OCI-LY7 (cell line): ENCODE measurements around the gene OR13A1.

Source experiments
- EZH2phosphoT487 ChIP-seq: fragments of 200-600 bp; sonication (generic); IDR thresholded peaks from 2 replicates; pipeline ENCODE4 v1.6.1; 2018; ENCODE audit warnings: low read depth, borderline replicate concordance, mild to moderate bottlenecking, mixed run types, antibody characterized with exemption, low read length, moderate library complexity, mixed read lengths
- TF ChIP-seq, protein P1 (sequence below): fragments of 200-600 bp; sonication (generic); conservative IDR thresholded peaks from 2 replicates; pipeline ENCODE4 v1.5.1; 2014; ENCODE audit warnings: mild to moderate bottlenecking, antibody characterized with exemption, low read length, moderate library complexity, mixed read lengths

- TF ChIP-seq, protein P1, sequence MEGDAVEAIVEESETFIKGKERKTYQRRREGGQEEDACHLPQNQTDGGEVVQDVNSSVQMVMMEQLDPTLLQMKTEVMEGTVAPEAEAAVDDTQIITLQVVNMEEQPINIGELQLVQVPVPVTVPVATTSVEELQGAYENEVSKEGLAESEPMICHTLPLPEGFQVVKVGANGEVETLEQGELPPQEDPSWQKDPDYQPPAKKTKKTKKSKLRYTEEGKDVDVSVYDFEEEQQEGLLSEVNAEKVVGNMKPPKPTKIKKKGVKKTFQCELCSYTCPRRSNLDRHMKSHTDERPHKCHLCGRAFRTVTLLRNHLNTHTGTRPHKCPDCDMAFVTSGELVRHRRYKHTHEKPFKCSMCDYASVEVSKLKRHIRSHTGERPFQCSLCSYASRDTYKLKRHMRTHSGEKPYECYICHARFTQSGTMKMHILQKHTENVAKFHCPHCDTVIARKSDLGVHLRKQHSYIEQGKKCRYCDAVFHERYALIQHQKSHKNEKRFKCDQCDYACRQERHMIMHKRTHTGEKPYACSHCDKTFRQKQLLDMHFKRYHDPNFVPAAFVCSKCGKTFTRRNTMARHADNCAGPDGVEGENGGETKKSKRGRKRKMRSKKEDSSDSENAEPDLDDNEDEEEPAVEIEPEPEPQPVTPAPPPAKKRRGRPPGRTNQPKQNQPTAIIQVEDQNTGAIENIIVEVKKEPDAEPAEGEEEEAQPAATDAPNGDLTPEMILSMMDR = no peak
- no peak for TF ChIP-seq EZH2phosphoT487
Measured at GRCh38 chr10:45279682-45280081, 35.7 kb downstream of the OR13A1 start.
